ENCODE results near the gene KIAA1614. TPM values are rescaled to one million over a fixed set of nuclear protein-coding genes. Genes with fewer than 3 reads are reported as not detected.

KIAA1614 gene, protein sequence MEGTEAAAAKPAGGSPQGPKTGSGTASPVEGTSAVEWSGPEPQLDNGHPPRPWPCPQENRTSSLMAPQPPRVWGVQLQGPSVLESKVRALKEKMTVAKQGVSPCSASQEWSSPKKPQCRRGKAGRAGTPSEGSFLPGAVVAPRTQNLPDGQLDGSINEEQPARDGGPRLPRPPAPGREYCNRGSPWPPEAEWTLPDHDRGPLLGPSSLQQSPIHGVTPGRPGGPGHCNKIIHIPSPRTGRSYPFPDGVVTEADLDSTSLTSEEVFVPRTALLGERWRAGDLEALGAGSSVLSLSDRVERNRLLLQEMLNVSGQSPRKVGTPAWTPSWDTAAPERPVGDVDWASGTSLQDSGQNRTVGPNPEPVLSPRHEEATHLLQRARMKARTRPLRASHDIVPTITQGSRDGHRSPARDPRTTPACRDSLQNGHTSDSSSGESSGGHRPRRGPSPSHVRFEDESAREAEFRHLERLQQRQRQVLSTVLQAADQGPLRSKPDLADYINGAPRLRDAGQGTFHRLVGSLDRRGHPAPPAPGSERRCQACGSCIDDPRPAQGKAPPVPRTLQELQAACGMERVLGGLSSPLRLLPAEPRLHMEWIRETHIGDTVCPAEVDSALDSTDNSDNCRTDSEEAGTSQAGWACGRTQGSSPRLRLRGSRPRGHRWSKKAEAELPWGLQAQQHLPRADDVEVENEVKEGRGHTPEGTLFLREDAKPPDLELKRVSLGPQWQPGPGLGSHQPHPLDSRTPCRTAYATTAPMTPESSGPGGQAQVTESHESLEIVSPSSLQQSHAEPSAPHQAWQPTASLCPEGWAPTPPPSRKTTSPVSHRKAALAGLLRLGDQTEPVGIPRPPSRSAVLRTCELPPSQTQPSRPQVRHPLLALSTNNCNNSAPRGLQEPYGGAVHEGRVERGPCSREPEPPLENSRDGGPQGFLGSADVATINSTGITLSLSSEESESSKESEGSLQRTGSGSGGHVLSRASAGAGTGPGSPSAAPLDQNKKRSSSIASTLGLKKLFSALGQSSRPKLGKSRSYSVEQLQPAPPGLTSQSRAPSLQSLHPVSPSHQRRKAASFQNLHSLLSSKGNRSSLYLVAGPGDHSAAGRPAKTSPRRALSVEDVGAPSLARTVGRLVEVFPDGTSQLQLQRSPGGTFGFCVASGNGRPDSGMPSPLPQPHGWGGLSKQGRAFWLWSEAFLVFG
- 1 to 10 TPM; 6.2 to 6.4 TPM for total RNA-seq
- polyA plus RNA-seq = 1 to 10 TPM; 2.1 to 2.8 TPM
- long read RNA-seq, donor 1, full-length matches to known transcripts = 1 of 1 reads
- long read RNA-seq, donor 1, partial matches to known transcripts = 0 of 1 reads
- long read RNA-seq, donor 1, other reads (novel, unspliced or antisense) = 0 of 1 reads
- long read RNA-seq, donor 2 = 0 reads
- long read RNA-seq, donor 3, partial matches to known transcripts = 12 of 17 reads
- long read RNA-seq, donor 3, other reads (novel, unspliced or antisense) = 5 of 17 reads
- long read RNA-seq, donor 4, partial matches to known transcripts = 6 of 6 reads
- long read RNA-seq, donor 4, other reads (novel, unspliced or antisense) = 0 of 6 reads
- long read RNA-seq, donor 5, partial matches to known transcripts = 10 of 21 reads
- long read RNA-seq, donor 5, other reads (novel, unspliced or antisense) = 11 of 21 reads

DNA sequence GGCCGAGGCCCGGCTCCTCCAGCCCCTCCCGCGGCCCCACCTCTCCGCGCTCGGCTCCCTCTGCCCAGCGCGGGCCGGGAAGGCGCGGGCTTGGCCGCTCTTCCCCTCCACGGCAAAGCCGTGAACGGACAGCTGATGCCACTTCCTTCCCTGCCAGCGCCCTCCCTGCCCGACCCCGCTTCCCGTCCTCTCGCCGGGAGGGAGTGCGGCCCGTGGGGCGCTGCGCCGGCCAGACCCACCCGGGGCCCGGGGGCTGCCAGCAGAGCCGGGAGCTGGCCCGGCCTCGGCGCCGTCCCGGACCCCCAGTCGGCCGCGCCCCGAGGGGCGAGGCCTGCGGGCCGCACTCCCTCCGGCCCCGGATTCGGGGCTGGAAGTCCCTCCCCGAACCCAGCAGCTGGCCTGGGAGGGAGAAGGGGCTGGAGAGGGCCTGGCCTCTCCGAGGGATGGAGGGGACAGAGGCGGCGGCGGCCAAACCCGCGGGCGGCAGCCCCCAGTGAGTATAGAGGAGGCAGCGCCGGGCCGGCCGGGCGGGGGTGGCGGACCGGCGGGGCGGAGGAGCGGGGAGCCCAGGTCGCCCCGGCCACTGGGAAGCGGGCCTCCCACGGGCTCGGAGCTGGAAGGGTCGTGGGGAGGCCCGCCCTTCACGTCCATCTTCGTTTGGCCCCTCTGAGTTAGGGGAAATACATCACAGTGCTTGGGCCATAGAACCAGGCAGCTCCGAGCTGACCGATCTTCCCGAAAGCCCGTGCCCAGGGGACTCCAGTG lies at the start of gene KIAA1614:
Gene KIAA1614, plus strand, starts transcription at position 97 of the 765 bp plus-strand sequence. Its CDS starts 347 bp downstream, at position 444.
- Histone ChIP-seq H3K27ac (ENCODE audit: low read depth in 1 of 2, low read length in 1 of 2) (peak within 1 kb of the TSS; percentile 80 to 89), H3K9ac (ENCODE audit: insufficient read depth in 1 of 2, low read length in 2 of 2) (peak within 1 kb of the TSS; percentile 37 to 82), H3K27me3 (ENCODE audit: control insufficient read depth in 3 of 3, insufficient read depth in 3 of 3, low read length in 2 of 3) (no peaks in the 10 kb centered on the region), H3K9me3 (ENCODE audit: control insufficient read depth in 4 of 4, insufficient read depth in 3 of 4, low read length in 3 of 4) (no peaks in the 10 kb centered on the region), H3K4me3 (peak within 1 kb of the TSS; percentile 68), H3K4me1 (ENCODE audit: control insufficient read depth in 5 of 5, insufficient read depth in 5 of 5, low read length in 5 of 5) (peaks cover 0 to 18% (median 0%) of the 10 kb centered on the region in 5 donors), H3K36me3 (ENCODE audit: control insufficient read depth in 4 of 4, insufficient read depth in 4 of 4, low read length in 4 of 4) (peaks cover 0 to 8% (median 5%) of the 10 kb centered on the region in 4 donors)
- TF ChIP-seq, protein P1, sequence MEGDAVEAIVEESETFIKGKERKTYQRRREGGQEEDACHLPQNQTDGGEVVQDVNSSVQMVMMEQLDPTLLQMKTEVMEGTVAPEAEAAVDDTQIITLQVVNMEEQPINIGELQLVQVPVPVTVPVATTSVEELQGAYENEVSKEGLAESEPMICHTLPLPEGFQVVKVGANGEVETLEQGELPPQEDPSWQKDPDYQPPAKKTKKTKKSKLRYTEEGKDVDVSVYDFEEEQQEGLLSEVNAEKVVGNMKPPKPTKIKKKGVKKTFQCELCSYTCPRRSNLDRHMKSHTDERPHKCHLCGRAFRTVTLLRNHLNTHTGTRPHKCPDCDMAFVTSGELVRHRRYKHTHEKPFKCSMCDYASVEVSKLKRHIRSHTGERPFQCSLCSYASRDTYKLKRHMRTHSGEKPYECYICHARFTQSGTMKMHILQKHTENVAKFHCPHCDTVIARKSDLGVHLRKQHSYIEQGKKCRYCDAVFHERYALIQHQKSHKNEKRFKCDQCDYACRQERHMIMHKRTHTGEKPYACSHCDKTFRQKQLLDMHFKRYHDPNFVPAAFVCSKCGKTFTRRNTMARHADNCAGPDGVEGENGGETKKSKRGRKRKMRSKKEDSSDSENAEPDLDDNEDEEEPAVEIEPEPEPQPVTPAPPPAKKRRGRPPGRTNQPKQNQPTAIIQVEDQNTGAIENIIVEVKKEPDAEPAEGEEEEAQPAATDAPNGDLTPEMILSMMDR (IDR thresholded peaks at IDR 0.05; ENCODE audit: control extremely low read depth, extremely low read depth) = no peak
- ATAC-seq (ENCODE audit: insufficient read depth, low FRiP score) (peak; percentile 73), DNase-seq (peak; percentile 78 to 80 (median 78))
- WGBS, 2 donors = 6 to 10% methylated on average over 47 to 76 of the region's 76 CpGs

DNA sequence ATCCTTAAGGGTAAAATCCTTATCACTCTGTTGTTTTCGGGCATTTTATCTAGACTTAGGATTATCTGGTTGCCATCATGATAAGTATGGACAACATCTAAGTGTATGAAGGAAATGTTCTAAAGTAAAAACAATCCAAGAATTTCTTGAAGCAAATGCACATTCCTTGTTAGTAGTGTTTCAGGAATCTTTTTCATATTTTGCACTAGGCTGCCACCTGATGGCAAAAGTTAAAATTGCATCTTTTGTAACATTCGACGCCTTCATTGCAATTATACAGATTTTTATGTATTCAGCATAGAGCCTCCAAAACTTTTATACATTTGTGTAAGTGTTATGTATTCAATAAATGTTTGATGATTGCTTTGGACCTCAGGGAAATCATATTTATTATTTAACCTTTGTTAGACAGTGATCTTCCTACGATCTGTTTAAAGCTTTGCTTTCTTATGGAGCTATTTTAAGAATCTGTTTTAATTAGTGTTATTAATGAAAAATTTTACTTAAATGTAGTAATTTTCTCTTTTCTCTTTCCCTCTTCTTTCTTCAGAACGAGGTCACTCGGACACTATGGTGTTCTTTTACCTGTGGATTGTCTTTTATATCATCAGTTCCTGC lies 49.4 kb upstream of the KIAA1614 start:
- Histone ChIP-seq H3K36me3 (ENCODE audit: control insufficient read depth in 4 of 4, insufficient read depth in 4 of 4, low read length in 4 of 4) (peaks cover 0 to 11% (median 0%) of the 10 kb centered on the region in 4 donors), H3K9me3 (ENCODE audit: control insufficient read depth in 4 of 4, insufficient read depth in 3 of 4, low read length in 3 of 4) (no peaks in the 10 kb centered on the region), H3K9ac (ENCODE audit: insufficient read depth in 1 of 2, low read length in 2 of 2) (no peak overlapping the region), H3K4me1 (ENCODE audit: control insufficient read depth in 5 of 5, insufficient read depth in 5 of 5, low read length in 5 of 5) (no peaks in the 10 kb centered on the region), H3K27me3 (ENCODE audit: control insufficient read depth in 3 of 3, insufficient read depth in 3 of 3, low read length in 2 of 3) (no peaks in the 10 kb centered on the region), H3K4me3 (no peak overlapping the region), H3K27ac (ENCODE audit: low read depth in 1 of 2, low read length in 1 of 2) (no peak overlapping the region)
- 28 to 45% methylated on average over 6 of the region's 6 CpGs for WGBS, 2 donors
- ATAC-seq (ENCODE audit: insufficient read depth, low FRiP score) = peak; percentile 53
- DNase-seq = peak; percentile 47 to 84 (median 81)
- TF ChIP-seq, protein P1 (IDR thresholded peaks at IDR 0.05; ENCODE audit: control extremely low read depth, extremely low read depth) = peak; percentile 74
